ENCODE data around the gene KCNQ4.

DNA sequence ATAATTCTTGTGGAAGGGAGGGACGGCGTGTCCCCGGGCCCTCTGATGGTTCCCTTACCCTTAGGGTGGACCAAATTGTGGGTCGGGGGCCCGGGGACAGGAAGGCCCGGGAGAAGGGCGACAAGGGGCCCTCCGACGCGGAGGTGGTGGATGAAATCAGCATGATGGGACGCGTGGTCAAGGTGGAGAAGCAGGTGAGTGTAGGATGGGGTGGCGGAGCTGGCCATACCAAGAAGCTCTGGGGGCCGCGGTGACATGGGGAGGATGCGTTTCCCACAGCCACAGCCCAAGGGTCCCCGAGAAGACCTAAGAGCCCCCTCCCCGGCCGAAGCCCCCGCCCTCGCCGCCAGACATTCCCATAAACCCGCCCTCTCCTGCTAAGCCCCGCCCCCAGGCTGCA, 54.0 kb downstream of the KCNQ4 start:
- TF ChIP-seq EZH2 (IDR thresholded peaks at IDR 0.05; ENCODE audit: borderline replicate concordance, low read length) (no peak), CTCF (IDR thresholded peaks at IDR 0.05; ENCODE audit: low read length) (no peak)
